Transverse colon (tissue), 4 donors: ENCODE data around the gene TENM4.

Experiments
- POLR2A ChIP-seq: fragments of 450-650 bp; IDR thresholded peaks from one replicate; pipeline ENCODE4 v1.6.1; 2016; ENCODE audit warnings: antibody characterized with exemption, mild to moderate bottlenecking, moderate library complexity
- POLR2AphosphoS5 ChIP-seq, 3 donors: sonication (generic); formaldehyde crosslinking; IDR thresholded peaks; one replicate each; pipeline ENCODE4 v1.6.1; 2016; ENCODE audit warnings: antibody characterized with exemption in 3 of 3
- TF ChIP-seq, protein P1 (sequence below), 5 experiments: fragments of 200-600 bp in 3 of 5; fragments of 450-650 bp in 2 of 5; sonication (generic) in 3 of 5; IDR thresholded peaks; 1 replicate in 2 of 5; 2 replicates in 3 of 5; pipeline ENCODE4 v1.5.1; 2016 to 2017; ENCODE audit warnings: antibody characterized with exemption in 5 of 5, inconsistent platforms in 3 of 5, mild to moderate bottlenecking in 2 of 5, moderate library complexity in 1 of 5

DNA sequence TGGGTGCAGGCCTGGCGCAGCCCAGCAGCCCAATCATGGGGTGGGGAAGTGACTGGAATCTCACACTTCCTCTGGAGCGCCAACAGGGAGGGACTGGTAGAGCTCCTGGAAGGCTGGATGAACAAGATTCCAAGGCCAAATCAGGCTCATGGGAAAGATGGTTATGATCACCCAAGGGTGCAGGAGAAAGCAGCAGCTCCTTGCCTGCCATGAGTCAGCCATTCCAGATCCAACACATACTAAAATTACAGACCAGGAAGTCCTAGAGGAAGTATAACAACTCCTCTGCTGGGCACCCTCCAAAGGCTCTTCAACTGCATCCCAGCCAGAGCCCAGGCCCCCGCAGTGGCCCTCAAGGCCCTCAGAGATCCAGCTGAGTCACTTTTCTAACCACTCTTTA lies 427.3 kb downstream of the TENM4 start:
- TF ChIP-seq, protein P1, sequence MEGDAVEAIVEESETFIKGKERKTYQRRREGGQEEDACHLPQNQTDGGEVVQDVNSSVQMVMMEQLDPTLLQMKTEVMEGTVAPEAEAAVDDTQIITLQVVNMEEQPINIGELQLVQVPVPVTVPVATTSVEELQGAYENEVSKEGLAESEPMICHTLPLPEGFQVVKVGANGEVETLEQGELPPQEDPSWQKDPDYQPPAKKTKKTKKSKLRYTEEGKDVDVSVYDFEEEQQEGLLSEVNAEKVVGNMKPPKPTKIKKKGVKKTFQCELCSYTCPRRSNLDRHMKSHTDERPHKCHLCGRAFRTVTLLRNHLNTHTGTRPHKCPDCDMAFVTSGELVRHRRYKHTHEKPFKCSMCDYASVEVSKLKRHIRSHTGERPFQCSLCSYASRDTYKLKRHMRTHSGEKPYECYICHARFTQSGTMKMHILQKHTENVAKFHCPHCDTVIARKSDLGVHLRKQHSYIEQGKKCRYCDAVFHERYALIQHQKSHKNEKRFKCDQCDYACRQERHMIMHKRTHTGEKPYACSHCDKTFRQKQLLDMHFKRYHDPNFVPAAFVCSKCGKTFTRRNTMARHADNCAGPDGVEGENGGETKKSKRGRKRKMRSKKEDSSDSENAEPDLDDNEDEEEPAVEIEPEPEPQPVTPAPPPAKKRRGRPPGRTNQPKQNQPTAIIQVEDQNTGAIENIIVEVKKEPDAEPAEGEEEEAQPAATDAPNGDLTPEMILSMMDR (IDR thresholded peaks at IDR 0.05): no peak
- TF ChIP-seq POLR2A: no peak
- TF ChIP-seq POLR2AphosphoS5 (IDR thresholded peaks at IDR 0.05): no peak
